Measurements from ENCODE around the gene HDAC4.

The HDAC4 gene

DNA sequence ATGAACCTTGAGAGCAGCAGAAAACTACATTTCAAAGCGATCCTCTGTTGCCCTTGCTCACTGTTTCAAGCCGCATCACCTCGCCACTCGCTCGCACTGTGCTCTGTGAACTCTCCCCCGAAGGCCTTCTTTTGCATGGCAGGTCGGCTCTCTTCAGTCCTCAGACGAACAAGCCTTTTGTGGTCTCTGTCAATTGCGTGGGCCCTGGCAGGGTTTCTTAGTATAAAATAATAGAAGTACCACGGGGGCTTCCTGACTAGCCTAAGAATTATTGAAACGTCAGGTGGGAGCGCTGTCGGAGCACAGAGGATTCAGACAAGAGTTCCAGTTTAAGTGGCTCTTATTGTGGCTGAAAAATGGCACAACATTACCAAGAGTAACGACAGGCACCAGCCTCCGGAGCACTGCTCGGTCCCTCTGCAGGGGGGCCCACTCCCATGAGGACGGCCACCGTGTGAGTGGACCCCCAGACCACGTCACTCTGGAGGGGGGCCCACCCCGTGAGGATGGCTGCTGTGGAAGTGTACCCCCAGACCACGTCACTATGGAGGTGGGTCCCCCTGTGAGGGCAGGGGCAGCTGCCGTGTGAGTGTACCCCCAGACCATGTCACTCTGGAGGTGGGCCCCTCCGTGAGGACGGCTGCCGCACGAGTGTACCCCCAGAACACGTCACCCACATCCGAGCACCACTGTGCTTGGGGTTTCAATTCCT lies 237.7 kb downstream of the HDAC4 start:
- in situ Hi-C loops (cut with MboI; ENCODE audit: low sequenced_read_pairs) = no loop called here

DNA sequence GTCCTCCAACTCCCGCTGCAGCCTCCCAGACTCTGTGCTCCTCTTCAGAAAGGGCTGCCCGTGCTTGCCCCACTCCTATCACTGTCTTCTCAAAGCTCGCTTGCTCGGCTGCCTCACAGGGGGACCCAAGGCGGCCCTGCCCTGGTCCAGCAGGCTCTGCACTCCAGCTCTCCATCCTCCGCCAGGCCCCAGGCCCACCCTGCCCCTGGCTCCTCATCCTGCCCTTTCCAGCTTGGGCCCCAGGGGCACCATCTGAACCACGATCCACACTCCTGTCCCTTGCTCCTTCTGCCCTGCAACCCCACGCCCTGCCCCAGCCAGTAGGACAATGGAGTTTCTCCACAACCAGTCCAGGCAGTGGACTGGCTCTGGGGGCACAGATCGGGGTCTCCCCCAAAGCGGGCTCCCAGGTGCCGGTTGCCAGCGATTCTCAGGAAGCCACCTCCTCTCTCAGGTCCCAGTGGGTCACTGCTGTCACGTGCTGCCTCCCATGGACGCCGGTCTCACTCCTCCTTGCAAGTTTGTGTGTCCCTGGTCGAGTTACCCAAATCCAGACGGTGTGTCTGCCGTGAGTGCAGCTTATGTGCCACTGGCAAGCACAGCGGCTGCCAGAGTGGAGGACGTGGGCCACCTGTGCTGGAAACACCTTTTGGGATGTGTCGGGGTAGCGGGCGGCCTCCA lies 238.5 kb downstream of the HDAC4 start:
- in situ Hi-C loops (cut with MboI; ENCODE audit: low sequenced_read_pairs) = no loop called here

DNA sequence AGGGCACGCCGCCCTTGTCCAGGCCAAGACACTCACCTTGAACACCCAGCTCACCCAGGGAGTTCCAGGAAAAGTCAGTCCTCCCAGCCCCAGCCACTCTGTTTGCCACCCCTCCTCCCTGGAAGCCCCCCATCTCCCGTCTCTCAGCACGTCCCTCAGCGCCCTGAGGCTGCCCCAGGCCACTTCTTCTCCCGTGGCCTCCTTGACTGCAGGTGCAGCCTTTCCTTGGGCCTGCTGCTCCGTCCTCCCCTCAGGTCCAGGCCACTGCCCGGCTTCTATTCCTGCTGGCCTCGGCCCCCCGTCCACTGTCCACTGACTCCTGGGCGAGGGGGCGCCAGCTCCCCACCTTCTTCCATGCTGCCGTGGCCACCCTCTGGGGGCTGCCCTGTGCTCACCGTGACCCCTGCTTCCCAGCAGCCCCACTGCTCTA lies 239.1 kb downstream of the HDAC4 start:
- in situ Hi-C loops (cut with MboI; ENCODE audit: low sequenced_read_pairs) = no loop called here

DNA sequence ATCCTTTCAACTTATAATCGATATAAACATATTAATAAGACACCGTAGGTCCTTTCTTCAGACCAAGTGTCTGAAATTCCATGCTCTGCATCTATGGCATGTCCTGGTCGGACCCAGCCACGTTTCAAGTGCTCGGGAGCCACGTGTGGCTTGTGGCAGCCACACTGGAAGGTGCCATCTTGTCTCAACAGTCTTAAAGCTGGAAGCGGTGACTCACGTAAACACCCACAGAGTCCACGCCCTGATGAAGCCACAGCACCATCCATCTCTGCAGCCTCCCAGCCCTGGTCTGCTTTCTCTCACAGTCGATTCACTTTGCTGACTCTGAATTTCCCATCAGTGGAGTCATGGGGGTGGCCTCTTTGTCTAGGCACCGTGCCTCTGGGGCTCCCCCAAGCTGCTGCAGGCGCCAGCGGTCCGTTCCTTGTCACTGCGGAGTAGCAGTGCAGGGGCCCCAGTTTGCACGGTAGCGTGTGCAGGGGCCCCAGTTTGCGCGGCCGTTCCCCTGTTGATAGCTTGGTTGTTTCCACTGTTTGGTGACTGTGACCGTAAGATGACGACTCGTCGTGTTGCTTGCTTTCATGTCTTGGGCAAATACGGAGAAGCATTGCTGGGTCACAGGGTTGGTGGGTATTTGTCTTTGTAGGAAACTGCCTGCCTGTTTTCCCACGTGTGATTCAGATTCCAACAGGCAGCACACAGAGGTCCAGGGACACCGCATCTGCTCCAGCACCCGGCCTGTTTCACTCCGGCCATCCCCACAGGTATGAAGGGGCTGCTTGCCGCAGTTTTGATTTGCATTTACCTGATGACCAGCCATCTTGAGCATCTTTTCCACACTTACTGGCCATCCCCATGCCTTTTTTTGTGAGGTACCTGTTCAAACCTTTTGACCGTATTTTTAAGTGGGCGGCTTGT lies 240.3 kb downstream of the HDAC4 start:
- in situ Hi-C loops (cut with MboI; ENCODE audit: low sequenced_read_pairs) = no loop called here

DNA sequence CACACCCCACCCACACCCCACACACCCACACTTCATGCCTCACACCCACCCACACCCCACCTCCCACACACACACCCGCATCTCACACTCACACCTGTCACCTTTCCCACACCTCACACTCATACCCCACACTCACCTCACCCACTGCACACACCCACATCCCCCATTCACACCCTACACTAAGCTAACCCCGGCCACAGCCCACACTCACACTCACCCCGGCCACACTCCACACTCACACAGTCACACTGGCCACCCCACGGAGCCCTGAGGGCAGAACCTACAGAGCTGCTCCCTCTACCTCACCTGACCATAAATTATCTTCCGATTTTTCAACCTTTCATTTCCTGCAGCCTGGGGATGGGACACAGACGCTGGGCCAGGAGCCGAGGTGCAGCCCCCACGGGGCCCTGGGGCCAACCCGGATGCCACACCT lies 241.3 kb downstream of the HDAC4 start:
- in situ Hi-C loops (cut with MboI; ENCODE audit: low sequenced_read_pairs) = no loop called here

DNA sequence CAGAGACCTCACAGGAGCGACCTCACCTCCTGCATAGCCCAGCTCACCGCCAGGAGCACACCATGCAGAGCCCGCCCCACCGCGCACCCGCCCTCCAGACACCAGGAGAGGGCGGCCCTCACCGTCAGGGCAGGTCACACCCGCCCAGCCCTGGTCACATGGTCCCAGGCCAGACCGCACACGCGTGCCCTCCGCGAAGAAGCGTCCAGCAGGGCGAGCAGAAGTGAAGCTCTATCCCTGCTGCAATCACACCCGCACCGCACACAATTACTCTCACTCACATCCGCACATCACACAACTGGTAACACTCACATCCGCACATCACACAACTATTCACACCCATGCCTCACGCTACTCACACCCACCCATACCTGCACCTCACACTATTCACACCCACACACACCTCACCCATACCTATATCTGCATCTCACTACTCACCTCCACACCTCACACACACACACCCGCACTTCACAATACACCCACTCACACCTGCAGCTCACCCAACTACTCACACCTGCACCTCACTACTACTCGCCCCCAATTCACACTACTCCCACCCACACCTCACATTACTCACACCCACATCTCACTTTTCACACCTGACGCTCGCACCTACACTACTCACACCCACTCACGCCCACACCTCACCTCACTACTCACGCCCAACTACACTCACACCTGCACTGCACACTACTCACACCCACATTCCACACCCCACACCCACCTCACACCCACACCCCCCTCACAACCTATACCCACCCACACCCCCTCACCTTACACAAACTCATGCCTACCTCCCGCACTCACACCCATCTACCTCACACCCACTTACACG lies 242.0 kb downstream of the HDAC4 start:
- in situ Hi-C loops (cut with MboI; ENCODE audit: low sequenced_read_pairs) = no loop called here

DNA sequence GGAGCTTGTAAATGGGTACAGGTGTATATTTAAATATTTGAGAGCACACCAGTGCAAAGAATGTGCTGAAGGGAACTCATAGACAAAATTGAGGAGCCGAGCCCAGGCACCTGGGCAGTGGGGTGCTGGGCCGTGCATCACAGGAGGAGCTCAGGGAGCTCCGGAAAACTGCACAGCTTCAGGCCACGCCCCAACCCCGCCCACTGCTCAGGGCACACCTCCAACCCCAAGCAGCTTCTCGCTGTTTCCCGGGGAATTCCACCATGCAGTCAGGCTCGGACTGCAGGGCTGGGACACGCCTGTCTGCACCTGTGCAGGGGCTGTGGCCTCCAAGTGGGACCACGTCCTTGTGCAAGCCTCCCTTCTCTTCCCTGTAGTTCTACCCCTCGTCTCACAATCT lies 243.0 kb downstream of the HDAC4 start:
- in situ Hi-C loops (cut with MboI; ENCODE audit: low sequenced_read_pairs) = no loop called here

DNA sequence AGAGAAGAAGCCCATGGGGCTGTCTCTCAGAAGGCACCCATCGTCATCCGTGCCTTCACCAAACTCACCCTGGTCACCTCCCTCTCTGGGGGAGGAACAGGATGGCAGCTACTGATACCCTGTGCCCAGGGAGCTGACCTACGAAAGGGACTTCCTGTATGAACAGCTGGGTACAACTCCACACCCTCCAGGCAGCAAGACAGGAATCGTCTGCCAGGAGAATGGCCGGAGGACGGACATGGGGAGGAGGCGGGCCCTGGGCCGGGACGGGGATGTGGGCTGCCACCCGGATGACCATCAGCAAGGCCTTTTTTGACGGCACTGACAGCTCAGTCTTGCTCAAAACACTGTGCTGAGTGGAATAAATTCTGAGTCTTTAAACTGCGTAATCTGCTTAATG lies 243.6 kb downstream of the HDAC4 start:
- in situ Hi-C loops (cut with MboI; ENCODE audit: low sequenced_read_pairs) = no loop called here

DNA sequence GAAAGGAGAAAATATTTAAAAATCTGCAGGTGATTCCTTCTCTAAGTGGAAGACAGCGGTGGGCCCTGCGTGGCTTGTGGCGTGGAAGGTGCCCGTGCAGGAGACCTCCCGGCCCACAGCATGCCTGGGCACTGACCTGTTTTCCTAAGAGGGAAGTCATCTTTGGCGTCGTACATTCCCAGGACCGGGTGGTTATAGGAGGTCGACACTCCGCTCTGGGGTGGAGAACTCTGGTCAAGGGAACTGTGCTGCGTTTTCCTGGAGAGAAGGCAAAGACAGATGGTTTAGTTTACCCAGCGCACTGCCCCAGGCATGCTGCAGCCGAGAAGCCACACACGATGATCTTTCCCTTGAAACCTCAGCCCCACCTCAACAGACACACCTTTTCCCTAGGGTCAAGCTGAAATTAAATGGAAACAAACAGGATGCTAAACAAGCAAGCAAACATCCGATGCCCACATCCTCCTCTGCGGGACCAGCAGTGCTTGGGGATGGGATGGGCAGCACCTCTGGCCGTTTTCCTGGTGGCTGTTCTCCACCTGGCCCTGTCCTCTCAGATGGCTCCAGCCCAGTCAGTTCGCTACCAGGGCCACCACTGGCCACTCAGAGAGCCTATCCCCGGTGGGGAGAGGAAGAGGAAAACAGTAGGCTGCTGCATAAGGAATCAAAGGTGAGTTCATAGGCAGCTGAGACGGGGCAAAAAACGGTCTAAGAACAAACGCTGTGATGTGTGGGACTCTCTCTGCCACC lies 244.1 kb downstream of the HDAC4 start:
- in situ Hi-C loops (cut with MboI; ENCODE audit: low sequenced_read_pairs) = no loop called here

DNA sequence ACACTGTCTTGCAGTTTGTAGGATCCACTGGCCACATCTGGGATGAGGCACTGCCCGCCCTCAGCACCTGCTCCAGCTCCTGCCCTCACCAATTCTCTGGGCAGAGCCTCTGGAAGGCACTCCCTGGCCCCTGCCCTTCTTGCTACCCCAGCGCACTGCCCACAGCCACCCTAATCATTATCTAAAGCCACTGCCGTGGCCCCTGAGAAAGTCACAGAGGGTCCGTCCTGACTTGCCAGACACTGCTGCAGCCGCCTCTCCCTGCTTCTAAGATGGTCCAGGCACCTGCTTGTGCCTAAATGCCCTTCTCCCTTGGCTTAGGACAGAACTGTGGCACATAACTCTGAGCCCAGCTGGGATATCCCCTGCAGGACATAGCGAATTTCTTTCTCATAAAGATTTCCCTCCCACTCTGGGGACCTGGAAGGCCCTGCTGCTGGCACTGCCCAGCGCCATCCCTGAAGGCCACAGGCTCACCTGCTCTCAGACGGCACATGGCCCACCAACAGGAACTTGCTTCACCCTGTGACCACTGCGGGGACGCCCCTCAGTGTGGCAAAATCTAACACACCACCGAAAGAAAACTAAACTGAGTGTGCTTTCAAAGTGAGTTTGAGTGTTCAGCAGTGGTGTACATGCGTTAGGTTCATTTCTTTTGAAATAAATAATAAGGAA lies 244.9 kb downstream of the HDAC4 start:
- in situ Hi-C loops (cut with MboI; ENCODE audit: low sequenced_read_pairs) = no loop called here

DNA sequence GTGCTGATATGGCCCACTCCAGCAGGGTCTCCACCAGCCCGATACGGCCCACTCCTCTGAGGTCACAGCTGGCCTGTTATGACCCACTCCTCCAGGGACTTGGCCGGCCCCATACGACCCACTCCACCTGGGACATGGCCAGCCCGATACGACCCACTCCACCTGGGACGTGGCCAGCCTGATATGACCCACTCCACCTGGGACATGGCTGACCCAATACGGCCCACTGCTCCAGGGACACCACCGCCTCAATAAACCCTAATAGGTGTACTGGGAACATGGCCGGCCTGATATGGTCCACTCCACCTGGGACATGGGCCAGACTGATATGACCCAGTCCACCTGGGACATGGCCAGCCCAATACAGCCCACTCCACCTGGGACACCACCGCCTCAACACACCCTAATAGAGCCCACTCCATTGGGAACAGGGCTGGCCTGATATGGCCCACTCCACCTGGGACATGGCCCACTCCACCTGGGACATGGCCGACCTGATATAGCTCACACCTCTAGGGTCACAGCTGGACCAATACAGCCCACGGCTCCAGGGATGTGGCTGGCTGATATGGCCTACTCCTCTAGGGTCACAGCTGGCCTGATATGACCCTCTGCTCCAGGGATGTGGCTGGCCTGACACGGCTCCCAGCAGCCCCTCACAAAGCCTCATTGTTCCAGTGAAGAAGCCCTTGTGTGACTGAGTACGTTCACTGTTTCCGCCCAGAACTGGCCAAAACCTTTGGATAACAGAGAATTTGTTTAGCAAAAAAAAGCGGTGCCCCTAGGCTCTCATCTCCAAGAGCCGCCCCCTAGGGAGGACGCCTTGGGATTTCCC lies 245.6 kb downstream of the HDAC4 start:
- in situ Hi-C loops (cut with MboI; ENCODE audit: low sequenced_read_pairs) = no loop called here

DNA sequence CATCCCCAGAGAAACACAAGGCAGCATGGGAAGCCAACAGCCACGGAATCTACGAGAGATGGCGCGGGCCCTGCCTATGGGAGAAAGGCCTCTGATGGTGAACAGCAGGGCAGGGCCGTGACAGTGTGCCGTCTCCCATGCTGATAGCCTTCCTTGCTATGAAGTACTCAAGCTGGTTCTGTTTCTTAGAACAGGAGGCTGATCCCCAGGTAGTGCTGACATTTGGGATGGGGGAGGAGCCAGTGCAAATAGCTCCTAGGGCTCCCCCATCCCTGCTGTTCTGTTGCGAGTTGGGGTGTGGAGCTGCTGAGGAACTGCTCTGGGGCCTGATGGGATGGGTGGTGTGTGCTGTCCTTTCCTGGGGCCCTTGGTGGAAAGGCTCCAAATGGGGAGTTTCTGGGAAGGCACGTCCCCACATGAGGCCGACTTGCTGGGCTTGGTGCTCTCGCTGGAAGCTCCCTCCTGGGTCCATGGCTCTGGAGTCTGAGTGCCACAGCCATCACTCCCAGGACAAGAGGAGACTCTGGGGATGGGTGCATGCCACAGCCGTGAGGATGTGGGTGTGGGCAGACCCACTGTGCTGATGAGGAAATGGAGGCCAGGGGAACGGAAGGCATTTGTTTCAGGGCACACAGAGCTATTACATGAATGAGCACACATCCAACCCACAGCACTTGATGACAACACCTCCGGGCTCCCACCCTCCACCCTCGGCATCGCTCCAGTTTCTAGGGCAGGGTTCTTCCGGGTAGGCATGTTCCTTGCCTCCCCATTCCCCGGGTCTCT lies 246.8 kb downstream of the HDAC4 start:
- in situ Hi-C loops (cut with MboI; ENCODE audit: low sequenced_read_pairs) = no loop called here

DNA sequence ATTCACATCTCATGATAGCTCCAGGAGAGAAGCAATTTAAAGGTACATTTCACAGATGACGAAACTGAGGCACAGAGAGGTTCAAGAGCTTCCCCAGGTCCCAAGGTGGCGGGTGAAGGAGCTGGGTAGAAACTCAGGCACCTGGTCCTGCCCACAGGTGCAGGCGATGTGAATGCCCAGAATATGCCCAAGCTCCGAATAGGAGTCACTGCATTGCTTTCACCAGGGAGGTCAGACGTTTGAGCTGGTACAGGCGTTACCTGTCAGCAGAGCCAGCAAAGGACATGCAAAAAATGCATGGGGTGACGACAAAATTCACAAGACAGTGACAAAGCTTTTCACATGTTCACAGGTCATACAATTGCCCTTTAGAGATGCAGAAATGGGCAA lies 247.9 kb downstream of the HDAC4 start:
- in situ Hi-C loops (cut with MboI; ENCODE audit: low sequenced_read_pairs) = no loop called here

DNA sequence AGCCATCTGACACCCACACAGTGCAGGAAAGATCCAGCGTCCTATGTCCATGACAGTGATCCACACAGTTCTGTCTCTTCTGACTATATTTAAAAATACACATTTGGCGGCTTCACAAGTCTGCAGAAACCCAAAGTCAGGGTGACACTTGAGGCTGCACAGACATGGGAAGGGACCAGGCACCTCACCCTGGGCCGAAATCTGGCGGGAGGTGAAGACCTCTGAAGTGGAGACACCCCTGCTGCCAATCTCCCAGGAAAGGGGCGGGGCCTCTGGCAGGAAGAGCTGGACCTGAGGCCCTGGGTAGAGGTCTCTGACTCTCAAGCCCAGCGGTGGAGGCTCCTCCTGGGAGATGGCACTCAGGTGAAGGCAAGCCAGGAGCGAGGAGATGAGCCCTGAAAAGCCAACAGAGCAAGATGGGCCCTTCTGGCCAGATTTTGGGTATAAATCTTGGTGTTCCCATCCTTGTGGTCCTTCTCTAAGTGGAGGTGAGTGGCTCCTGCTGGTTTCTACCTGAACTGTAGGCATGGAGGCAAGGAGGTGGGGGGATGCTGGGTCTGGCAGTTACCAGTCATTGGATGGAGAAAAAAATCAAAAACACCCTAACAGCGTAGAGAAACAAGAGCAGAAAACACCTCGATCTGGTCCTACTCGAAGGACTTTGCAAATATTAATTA lies 248.4 kb downstream of the HDAC4 start:
- in situ Hi-C loops (cut with MboI; ENCODE audit: low sequenced_read_pairs) = no loop called here

DNA sequence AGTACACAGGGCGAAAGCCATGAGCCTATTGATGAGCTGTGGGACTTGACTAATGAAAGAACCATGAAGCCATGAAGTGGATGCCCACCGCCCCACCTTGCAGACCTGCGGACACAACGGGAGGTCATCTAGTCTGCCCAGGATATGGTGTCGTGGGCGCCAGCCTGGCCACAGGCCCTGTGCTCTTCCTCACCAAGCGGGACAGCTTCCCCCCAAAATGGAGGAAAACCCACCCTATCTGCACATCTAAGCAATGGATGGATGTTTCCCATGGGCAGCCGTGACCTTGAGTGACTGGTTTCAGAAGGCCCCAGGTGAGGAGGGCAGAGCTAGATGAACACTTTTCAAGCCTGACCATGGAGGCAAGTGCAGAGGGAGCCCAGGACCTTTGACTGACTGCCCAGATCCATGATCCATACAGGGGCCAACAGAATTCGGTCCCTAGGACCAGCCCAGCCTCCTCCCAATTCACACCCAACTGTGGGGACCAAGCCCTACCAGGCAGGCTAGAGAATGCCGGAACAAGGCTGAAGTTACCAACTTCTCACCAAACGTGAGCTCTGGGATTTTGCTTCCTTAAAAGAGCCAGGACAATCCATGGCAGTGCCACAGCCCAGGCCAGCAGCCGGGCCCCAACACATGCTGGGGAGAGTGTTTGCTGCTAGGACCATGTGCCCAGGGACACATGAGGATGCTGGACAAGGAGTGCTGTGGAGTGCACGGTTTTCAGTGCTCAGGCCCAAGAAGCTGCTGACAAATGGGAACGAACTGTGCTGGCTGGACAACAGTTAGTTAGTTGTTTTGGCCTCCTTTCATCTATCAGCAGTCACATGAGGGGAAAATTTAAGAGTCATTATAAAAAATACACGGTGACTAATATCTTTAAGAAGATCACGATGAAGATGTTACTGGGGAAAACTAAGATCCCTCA lies 249.4 kb downstream of the HDAC4 start:
- in situ Hi-C loops (cut with MboI; ENCODE audit: low sequenced_read_pairs) = no loop called here
